Hematopoietic multipotent progenitor cell (in vitro differentiated cells): ENCODE data around the gene TNFRSF8. TPM values are rescaled to one million over a fixed set of nuclear protein-coding genes. Genes with fewer than 3 reads are reported as not detected.
"Not testable (repeated sequence)": the region's sequence is repeated elsewhere in the genome, so short reads cannot be mapped to it uniquely, and the experiment has no call there.

Experiments
- DNase-seq, 3 donors: peaks; one replicate each; pipeline ENCODE4 v3.0.0-alpha.2; 2011 to 2015; ENCODE audit warnings: low read depth in 2 of 3, low spot score in 2 of 3
- total RNA-seq: library from RNA; depleted of rRNA; stranded (reverse); fragments of >200 nt; gene quantifications from one replicate; pipeline ENCODE4 v1.2.3, GENCODE V29; 2012

TNFRSF8 gene
- total RNA-seq, 1 donor: 0.27 TPM

DNA sequence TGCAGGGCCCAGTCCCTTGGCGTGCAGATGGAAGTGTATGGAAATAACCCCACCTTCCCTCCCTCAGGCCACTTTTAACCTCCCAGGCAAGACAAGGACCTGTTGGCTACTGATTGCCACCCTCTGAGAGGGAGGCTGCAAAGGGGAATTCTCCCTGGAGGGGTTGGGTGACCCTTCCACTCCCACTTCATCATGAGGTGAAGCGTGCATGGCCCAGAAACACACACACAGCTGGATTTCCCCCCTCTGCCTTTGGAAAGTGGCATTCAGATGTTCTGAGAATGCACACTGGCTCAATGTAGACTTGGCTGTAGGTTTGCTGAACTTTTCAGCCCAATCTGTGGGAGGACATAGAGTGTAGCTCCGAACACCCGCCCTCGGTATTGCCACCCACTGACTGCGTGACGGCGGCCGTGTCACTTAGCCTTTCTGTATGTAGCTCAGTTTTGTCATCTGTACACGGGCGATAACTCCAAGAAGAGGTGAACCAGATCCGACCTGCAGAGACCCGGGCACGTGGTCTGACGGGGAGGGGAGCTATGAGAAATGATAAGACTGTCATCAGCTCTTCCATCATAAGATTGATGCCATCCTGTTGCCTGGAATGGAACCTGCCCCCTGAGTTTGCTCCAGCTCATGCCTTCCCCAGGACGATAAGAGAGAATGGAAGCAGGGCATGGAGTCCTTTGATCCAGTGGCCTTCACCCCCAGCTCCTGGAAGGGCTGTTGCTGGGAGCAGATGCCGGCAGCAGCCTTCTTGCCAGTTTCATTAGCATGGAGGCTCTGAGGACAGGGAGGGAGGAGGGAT, 24.5 kb upstream of the TNFRSF8 start:
- DNase-seq: no peak

GRCh38 chr1:12039164-12039525, 24.0 kb upstream of the TNFRSF8 start:
- DNase-seq: no peak

- not testable (repeated sequence) for DNase-seq
Measured at GRCh38 chr1:12039824-12040456, 23.2 kb upstream of the TNFRSF8 start.

GRCh38 chr1:12040457-12041051, 22.5 kb upstream of the TNFRSF8 start:
- no peak for DNase-seq

- not testable (repeated sequence) for DNase-seq
Measured at GRCh38 chr1:12044187-12044877, 18.8 kb upstream of the TNFRSF8 start.

GRCh38 chr1:12046749-12047119, 16.4 kb upstream of the TNFRSF8 start:
- DNase-seq: no peak

DNA sequence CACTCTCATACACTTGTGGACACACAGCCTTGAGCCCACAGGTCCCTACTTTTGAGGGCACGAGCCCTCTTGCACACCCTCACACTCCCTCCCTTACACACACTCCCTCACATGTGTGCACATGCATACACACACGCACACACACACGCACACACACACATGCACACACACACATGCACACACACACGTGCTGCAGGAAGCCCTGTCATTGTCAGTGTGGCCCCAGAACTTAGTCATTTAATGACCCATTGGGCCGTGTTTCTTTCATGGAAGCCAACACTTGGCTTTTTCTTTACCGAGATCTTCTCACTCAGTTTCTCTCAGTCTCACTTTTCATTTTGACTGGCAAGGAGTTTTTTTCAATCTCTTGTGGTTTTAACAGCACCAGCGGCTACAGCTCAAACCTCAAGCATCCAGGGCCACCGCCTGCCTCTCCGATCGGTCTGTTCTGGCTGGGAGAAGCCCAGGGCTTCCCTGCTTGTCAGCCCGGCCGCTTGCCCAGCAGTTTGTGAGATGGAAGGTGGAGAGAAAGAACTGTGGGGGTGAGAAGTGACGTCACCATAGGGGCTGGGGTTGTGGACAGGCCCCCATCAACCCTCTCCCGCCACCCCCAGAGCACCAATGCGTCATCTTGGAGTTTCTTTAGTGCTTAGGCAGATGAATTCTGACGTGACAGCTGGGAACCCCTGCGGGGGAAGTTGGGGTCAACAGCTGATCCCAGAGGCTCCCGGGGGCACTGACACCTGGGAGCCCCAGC, 15.8 kb upstream of the TNFRSF8 start:
- no peak for DNase-seq

GRCh38 chr1:12048372-12048771, 14.7 kb upstream of the TNFRSF8 start:
- no peak for DNase-seq

- no peak for DNase-seq
Measured at GRCh38 chr1:12049616-12050015, 13.5 kb upstream of the TNFRSF8 start.

DNA sequence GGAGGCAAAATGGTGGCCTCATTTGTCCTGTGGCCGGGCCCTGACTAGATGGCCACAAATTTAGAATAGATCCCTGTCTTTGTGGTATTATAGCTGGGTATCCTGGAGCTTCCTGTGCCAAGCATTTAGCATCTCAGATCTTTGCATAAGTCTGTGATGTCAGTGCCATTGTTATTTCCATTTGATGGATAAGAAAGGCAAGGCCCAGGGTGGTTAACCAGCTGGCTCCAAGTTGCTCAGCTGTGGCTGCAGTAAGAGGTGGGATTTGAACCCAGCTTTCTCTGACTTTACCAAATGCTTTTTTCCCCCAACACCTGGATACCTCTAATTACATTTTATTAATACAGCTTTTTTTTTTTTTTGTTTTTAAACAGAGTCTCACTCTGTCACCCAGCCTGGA, 11.7 kb upstream of the TNFRSF8 start:
- no peak for DNase-seq

DNA sequence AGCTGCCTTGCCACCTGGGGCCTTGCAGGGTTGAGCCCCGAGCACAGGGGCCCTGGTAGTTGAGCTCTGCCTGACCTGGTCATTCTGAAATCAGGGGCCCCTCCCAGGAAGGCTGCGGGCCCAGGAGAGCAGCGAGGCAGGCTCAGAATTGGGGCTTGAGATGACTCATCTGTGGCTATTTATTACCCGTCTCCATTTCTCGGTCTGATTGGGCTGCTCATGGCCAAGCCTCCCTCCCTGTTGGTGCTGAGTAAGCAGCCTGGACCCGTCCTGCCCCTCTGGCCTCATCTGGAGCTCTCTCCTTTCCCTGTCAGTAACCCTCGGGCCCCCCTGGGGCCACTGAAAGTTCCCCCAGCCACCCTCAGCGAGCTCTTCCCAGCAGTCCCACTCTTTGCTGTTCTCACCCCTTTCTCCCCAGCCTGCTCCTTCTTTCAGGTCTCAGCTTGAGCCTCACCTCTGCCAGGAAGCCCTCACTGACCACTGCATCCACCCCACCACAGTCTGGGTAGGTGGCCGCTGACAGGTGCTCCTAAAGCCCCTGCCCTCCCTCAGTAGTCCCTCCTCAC, 11.0 kb upstream of the TNFRSF8 start:
- peak in 2 of 3 donors; percentile 32 to 45 for DNase-seq

DNA sequence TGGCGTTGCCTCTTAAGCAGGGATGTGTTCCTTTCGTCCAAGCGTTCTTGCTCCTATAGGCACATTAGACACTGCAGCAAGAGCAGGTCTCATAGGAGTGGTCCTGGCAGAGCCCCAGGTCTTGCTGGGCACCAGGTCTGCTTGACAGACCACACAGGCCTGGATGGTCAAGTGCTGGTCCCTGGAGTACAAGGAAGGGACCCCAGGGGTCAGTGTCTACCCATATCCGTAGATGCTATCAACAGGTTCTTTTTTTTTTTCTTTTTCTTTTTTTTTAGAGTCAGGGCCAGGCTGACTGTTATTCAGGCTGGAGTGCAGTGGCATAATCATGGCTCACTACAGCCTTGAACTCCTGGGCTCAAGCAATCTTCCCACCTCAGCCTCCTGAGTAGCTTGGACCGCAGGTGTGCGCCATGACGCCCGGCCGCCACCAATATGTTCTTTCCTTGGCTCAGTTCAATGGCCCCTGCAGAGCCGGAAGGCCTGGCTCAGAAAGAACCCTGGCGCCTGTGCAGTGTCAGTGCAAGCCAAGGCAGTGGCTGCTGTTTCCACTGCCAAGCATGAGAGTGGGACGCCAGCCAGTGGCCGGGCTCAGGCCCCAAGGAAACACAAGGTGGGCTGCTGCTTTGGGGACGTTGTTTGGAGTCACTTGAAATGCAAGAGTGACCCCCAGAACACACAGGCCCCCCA, 10.0 kb upstream of the TNFRSF8 start:
- no peak for DNase-seq

GRCh38 chr1:12053752-12054548, 9.2 kb upstream of the TNFRSF8 start:
- DNase-seq: no peak

- DNase-seq: no peak
Measured at GRCh38 chr1:12055259-12055658, 7.8 kb upstream of the TNFRSF8 start.

- DNase-seq: no peak
Measured at GRCh38 chr1:12056331-12056841, 6.7 kb upstream of the TNFRSF8 start.

GRCh38 chr1:12057382-12057781, 5.7 kb upstream of the TNFRSF8 start:
- DNase-seq: peak in 2 of 3 donors; percentile 47 to 49

DNA sequence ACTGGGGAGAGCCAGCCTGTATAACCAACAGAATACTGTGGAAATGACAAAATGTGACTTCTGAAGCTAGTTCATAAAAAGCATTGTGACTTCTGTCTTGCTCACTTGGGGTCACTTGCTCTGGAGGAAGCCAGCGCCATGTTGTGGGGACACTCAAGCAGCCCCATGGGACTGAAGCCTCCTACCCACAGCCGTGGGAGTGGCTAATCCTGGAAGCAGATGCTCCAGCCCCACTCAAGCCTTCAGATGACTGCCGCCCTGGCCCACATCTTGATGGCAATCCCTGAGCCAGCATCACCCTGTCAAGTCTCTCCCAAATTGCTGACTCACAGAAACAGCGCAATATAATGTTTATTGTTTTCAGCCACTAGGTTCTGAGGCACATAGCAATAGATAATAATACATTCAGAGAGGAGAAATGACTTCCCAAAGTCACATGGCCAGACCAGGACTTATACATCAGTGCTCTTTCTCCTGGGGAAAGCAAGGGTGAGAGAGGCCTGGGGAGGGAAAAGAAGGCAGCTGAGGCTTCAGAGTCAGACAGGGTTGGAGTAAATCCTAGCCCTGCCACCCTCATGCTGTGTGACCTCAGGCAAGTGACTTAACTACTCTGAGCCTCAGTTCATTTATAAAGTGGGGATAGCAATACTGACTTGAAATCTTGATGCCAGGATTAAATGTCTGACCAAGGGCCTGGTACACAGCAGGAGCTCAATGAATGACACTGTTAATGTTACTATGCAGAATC, 5.0 kb upstream of the TNFRSF8 start:
- DNase-seq: no peak

DNA sequence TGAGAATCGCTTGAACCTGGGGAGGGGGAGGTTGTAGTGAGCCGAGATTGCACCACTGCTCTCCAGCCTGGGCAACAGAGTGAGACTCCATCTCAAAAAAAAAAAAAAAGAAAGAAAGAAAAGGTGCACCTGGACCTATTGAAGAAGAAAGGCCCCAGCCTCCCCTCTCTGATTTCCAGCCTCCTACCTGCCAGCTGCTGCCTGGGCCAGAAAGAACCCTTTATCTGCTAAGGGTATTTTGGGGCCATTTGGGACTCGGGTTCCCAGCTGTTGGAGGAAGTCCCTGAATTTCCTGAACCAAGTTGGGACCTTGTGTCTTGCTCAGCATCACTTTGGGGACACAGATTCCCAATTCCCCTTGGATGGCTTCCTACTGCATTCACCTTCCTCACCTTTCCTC, 3.9 kb upstream of the TNFRSF8 start:
- DNase-seq: no peak
